ENCODE results near the gene RHOD.

RHOD gene, protein sequence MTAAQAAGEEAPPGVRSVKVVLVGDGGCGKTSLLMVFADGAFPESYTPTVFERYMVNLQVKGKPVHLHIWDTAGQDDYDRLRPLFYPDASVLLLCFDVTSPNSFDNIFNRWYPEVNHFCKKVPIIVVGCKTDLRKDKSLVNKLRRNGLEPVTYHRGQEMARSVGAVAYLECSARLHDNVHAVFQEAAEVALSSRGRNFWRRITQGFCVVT

DNA sequence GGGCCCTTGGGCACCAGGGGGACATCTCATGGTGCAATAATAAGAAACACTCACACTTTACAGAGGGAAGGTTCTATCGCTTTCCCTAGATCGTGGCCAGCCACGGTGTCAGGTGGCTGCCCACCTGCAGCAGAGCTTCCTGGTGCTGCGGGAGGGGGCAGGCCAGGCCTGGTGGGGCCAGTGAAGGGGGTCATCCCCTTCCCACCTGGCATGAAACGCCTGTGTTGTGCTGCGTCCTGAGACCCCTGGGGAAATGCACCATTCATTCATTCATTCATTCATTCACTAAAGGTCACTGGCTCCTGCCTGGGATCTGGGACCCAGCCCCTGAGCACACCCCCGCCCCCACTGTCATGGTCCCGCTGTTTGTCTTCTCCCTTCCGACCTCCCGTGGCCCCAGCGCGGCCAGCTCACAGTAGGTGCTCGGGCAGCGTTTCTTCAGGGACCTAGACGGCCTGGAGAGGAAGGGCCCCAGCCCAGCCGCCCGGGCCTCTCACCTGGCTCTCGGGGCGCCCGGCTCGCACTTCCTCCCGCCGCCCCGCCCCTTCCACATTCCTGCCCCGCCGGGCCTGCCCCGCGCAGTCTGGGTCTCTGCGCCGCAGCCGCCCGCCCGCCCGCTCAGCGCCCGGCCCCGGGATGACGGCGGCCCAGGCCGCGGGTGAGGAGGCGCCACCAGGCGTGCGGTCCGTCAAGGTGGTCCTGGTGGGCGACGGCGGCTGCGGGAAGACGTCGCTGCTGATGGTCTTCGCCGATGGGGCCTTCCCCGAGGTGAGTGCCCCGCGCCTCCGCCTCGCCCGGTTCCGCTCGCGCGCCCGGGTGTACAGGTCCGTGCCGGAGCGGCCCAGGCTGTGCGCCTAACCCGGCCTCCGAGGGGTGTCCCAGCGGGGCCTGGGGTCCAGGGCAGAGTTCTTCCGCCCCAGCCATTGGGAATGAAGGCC lies at the start of gene RHOD:
TSS of gene RHOD (plus strand) at position 581 of the 938 bp plus-strand sequence. CDS start at position 637, 56 bp downstream.
- TF ChIP-seq EZH2 (IDR thresholded peaks at IDR 0.05): no peak
- TF ChIP-seq FOXP2 (optimal IDR thresholded peaks at IDR 0.05; ENCODE audit: control extremely low read depth, extremely low read length, insufficient read depth): no peak
- TF ChIP-seq POLR2AphosphoS5 (IDR thresholded peaks at IDR 0.05; ENCODE audit: borderline replicate concordance, low read depth, low read length): no peak
- Histone ChIP-seq H3K27ac (no peak within 1 kb of the TSS), H3K36me3 (ENCODE audit: insufficient read depth, low read length) (no peaks in the 10 kb centered on the region), H3K9me3 (ENCODE audit: low read depth, low read length) (no peaks in the 10 kb centered on the region), H3K4me3 (no peak within 1 kb of the TSS), H3K9ac (ENCODE audit: insufficient read length) (no peak within 1 kb of the TSS)
- no peak for DNase-seq (ENCODE audit: low read depth, low spot score)

DNA sequence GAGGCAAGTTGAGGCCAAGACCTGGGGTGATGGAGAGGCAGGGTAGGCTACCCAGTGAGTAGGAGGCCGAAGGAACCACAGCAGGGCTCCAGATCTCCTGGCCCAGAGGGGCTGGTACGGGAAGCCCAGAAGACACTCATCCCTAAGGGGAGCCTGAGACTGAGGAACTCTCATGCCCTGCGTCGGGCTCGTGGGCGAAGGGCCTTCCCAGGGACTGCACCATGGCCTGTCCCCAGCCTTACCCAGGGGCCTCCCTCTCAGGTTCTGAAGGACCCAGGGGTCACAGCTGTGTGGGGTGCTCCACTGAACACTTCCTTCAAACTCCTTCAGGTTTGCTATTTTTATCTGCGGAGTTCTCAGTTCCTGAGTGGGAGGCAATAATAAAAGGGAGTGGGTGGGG lies 49.5 kb upstream of the RHOD start:
- H3K36me3 ChIP-seq (ENCODE audit: insufficient read depth, low read length): no peaks in the 10 kb centered on the region
- peak overlapping the region; percentile 74 for H3K4me3 ChIP-seq
- no peak for DNase-seq (ENCODE audit: low read depth, low spot score)
- no peak for TF ChIP-seq FOXP2 (optimal IDR thresholded peaks at IDR 0.05; ENCODE audit: control extremely low read depth, extremely low read length, insufficient read depth)
- TF ChIP-seq EZH2 (IDR thresholded peaks at IDR 0.05): no peak
- no peak for TF ChIP-seq POLR2AphosphoS5 (IDR thresholded peaks at IDR 0.05; ENCODE audit: borderline replicate concordance, low read depth, low read length)
- H3K9me3 ChIP-seq (ENCODE audit: low read depth, low read length): no peaks in the 10 kb centered on the region
- H3K27ac ChIP-seq: peak overlapping the region; percentile 94
- H3K9ac ChIP-seq (ENCODE audit: insufficient read length): no peak overlapping the region

DNA sequence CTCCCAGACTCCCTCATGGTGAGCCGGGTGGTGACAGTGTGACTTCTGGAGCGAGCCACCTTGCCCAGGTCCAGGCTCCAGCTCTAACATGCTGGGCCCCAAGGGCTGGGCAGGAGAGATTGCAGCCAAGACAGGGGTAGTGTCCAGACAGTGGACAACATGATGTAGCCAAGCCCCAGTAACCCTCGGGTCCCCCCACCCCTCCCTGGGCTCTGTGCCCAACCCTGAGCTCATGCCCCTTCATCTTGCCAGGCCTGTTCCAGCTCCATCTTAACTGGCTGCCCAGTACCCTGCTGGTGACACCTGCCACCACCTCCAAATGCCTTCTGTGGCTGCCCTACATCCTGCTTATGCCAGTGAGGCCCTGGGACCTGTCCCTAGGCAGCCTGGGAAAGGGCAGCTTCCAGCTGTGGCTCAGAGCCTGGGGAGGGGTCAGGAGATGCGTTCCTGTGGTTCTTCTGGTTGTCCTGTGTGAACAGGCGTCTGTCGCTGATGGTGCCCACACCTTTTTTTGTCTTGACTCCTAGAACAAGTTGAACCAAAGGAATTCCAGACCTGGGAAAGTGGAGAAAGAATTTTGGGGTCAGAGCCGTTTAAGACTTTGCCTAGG lies 46.2 kb upstream of the RHOD start:
- no peak for DNase-seq (ENCODE audit: low read depth, low spot score)

DNA sequence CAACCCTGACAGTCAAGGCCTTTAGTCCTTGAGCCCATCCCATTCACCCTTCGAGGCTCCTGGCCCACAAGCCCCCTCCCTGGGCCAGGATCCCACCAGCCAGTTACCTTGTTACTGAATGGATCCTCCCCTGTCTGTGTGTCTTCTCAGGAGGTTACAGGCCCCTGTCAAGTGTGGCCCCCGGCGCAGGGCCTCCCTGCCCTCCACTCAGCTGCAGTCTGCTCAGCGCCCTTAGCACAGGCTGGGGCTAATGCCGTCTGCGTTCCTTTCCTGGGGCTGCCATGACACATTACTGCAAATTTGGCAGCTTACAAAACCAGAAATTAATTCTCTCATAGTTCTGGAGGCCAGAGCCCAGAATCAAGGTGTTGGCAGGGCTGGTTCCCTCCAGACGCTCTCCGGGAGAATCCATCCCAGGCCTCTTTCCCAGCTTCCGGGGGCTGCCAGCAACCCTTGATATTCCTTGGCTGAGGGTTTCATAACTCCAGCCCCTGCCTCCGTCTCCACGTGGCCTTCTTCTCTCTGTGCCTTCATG lies 43.1 kb upstream of the RHOD start:
- DNase-seq (ENCODE audit: low read depth, low spot score): no peak
- no peaks in the 10 kb centered on the region for H3K9me3 ChIP-seq (ENCODE audit: low read depth, low read length)
- H3K9ac ChIP-seq (ENCODE audit: insufficient read length): no peak overlapping the region
- no peak overlapping the region for H3K4me3 ChIP-seq
- no peak for TF ChIP-seq FOXP2 (optimal IDR thresholded peaks at IDR 0.05; ENCODE audit: control extremely low read depth, extremely low read length, insufficient read depth)
- TF ChIP-seq POLR2AphosphoS5 (IDR thresholded peaks at IDR 0.05; ENCODE audit: borderline replicate concordance, low read depth, low read length): no peak
- no peak for TF ChIP-seq EZH2 (IDR thresholded peaks at IDR 0.05)
- no peak overlapping the region for H3K27ac ChIP-seq
- H3K36me3 ChIP-seq (ENCODE audit: insufficient read depth, low read length): no peaks in the 10 kb centered on the region

More for the DNA sequence above, 46.2 kb upstream of the RHOD start:
- no peak for TF ChIP-seq EZH2 (IDR thresholded peaks at IDR 0.05)
- no peak overlapping the region for H3K9ac ChIP-seq (ENCODE audit: insufficient read length)
- H3K36me3 ChIP-seq (ENCODE audit: insufficient read depth, low read length): no peaks in the 10 kb centered on the region
- H3K27ac ChIP-seq: no peak overlapping the region
- no peak overlapping the region for H3K4me3 ChIP-seq
- H3K9me3 ChIP-seq (ENCODE audit: low read depth, low read length): no peaks in the 10 kb centered on the region

DNA sequence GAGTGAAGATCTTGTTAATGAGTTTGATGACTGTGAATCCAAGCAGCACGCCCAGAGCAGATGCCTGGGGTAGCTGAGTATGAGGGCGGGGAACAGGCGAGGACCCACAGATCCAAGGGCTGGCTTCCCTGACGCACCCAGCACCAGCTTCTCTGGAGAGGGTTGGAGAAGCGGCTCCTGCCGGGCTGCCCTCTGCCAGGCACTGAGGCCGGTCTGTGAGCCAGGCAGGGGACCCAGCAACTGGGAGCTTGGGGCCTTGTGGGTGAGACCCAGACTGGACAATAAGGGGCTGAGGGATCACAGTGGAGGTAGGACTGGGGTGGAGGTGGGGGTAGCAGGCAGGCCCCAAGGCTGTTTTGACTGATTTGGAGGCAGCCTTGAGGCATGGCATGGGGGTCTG lies 42.3 kb upstream of the RHOD start:
- Histone ChIP-seq H3K27ac (no peak overlapping the region), H3K36me3 (ENCODE audit: insufficient read depth, low read length) (no peaks in the 10 kb centered on the region), H3K9ac (ENCODE audit: insufficient read length) (no peak overlapping the region), H3K9me3 (ENCODE audit: low read depth, low read length) (no peaks in the 10 kb centered on the region), H3K4me3 (no peak overlapping the region)
- DNase-seq (ENCODE audit: low read depth, low spot score): no peak
- TF ChIP-seq POLR2AphosphoS5 (IDR thresholded peaks at IDR 0.05; ENCODE audit: borderline replicate concordance, low read depth, low read length) (no peak), FOXP2 (optimal IDR thresholded peaks at IDR 0.05; ENCODE audit: control extremely low read depth, extremely low read length, insufficient read depth) (no peak), EZH2 (IDR thresholded peaks at IDR 0.05) (no peak)

DNA sequence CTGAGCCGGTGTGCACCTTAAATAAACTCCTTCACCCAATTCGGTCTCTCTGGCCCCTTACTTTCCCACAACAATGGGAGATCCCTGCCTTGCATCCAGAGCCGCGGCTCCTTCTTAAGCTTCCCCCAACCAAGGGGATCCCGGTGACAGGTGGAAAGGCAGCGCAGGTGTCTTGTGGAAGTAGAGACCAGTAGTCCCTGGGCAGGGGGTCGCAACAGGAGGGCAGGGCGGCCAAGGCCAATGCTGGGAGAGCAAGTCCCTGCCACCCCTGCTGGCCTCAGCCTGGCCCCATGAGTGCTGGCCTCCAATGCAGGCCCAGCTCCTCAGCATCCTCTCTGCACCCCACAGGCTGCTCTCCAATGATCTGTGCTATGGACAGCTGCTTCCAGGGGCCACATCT lies 41.6 kb upstream of the RHOD start:
- Histone ChIP-seq H3K36me3 (ENCODE audit: insufficient read depth, low read length) (no peaks in the 10 kb centered on the region), H3K4me3 (no peak overlapping the region), H3K27ac (no peak overlapping the region), H3K9ac (ENCODE audit: insufficient read length) (no peak overlapping the region), H3K9me3 (ENCODE audit: low read depth, low read length) (no peaks in the 10 kb centered on the region)
- DNase-seq (ENCODE audit: low read depth, low spot score): no peak
- no peak for TF ChIP-seq EZH2 (IDR thresholded peaks at IDR 0.05)
- no peak for TF ChIP-seq POLR2AphosphoS5 (IDR thresholded peaks at IDR 0.05; ENCODE audit: borderline replicate concordance, low read depth, low read length)
- TF ChIP-seq FOXP2 (optimal IDR thresholded peaks at IDR 0.05; ENCODE audit: control extremely low read depth, extremely low read length, insufficient read depth): no peak

DNA sequence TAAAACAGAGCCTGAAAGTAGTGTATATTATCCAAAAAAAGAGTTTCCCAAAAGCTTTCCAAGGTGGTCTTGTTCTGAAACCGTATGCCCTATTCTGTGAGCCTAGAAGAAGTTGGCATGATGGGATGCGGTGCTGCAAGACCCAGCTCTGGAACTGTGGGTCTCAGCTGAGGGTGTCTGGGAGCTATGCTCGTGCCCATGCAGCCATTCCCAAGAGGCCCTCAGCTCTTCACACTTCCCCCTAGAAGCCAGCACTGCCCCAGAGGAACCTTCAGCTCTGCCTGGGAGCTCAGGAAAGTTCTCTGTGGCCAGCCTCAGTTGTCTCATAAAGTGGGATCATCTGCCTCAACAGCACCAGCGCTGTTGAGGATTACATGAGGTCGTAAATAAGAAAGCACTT lies 40.1 kb upstream of the RHOD start:
- peak overlapping the region; percentile 6; the same call in 1 of the 2 replicates for H3K27ac ChIP-seq
- DNase-seq (ENCODE audit: low read depth, low spot score): no peak
- no peaks in the 10 kb centered on the region for H3K9me3 ChIP-seq (ENCODE audit: low read depth, low read length)
- no peak overlapping the region for H3K9ac ChIP-seq (ENCODE audit: insufficient read length)
- no peaks in the 10 kb centered on the region for H3K36me3 ChIP-seq (ENCODE audit: insufficient read depth, low read length)
- no peak overlapping the region for H3K4me3 ChIP-seq
- no peak for TF ChIP-seq POLR2AphosphoS5 (IDR thresholded peaks at IDR 0.05; ENCODE audit: borderline replicate concordance, low read depth, low read length)
- no peak for TF ChIP-seq EZH2 (IDR thresholded peaks at IDR 0.05)
- TF ChIP-seq FOXP2 (optimal IDR thresholded peaks at IDR 0.05; ENCODE audit: control extremely low read depth, extremely low read length, insufficient read depth): no peak

DNA sequence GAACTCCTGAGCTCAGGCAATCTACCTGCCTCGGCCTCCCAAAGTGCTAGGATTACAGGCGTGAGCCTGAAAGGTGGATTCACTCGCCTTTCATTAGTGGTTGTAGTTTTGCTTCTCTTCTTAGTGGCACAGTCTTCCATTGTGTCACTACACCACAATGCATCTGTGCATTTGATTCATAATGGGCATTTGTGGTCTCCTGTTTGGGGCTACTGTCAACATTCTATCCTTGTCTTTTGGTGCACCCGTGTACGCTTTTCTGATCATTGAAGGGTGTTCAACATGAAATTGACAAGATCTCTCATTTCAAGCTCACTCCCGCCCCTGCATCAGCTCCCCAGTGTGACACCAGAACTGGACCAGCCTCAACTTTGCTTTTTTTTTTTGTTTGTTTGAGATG lies 35.7 kb upstream of the RHOD start:
- H3K9me3 ChIP-seq (ENCODE audit: low read depth, low read length): no peaks in the 10 kb centered on the region
- H3K9ac ChIP-seq (ENCODE audit: insufficient read length): no peak overlapping the region
- DNase-seq (ENCODE audit: low read depth, low spot score): no peak
- H3K27ac ChIP-seq: no peak overlapping the region
- TF ChIP-seq EZH2 (IDR thresholded peaks at IDR 0.05) (no peak), FOXP2 (optimal IDR thresholded peaks at IDR 0.05; ENCODE audit: control extremely low read depth, extremely low read length, insufficient read depth) (no peak), POLR2AphosphoS5 (IDR thresholded peaks at IDR 0.05; ENCODE audit: borderline replicate concordance, low read depth, low read length) (no peak)
- no peak overlapping the region for H3K4me3 ChIP-seq
- H3K36me3 ChIP-seq (ENCODE audit: insufficient read depth, low read length): no peaks in the 10 kb centered on the region
